Endothelial cell (in vitro differentiated cells): ENCODE measurements around the gene THSD4. TPM values are rescaled to one million over a fixed set of nuclear protein-coding genes. Genes with fewer than 3 reads are reported as not detected.
"Not testable (repeated sequence)": the region's sequence is repeated elsewhere in the genome, so short reads cannot be mapped to it uniquely, and the experiment has no call there.

Source experiments
- DNase-seq: peaks from one replicate; pipeline ENCODE4 v3.0.0; 2021; ENCODE audit warnings: low spot score
- H3K27ac Mint-ChIP-seq: one replicate; pipeline ENCODE4 v1.8.0; 2021; ENCODE audit warnings: mixed read lengths, inconsistent platforms; ENCODE audit not compliant: unreplicated experiment
- H3K27me3 Mint-ChIP-seq: one replicate; pipeline ENCODE4 v1.8.0; 2021; ENCODE audit warnings: mild to moderate bottlenecking, moderate library complexity, mixed read lengths, inconsistent platforms; ENCODE audit not compliant: unreplicated experiment
- H3K36me3 Mint-ChIP-seq: one replicate; pipeline ENCODE4 v1.8.0; 2021; ENCODE audit warnings: mild to moderate bottlenecking, low read depth, mixed read lengths, inconsistent platforms; ENCODE audit not compliant: unreplicated experiment
- H3K4me1 Mint-ChIP-seq: one replicate; pipeline ENCODE4 v1.8.0; 2021; ENCODE audit warnings: mild to moderate bottlenecking, mixed read lengths, inconsistent platforms; ENCODE audit not compliant: unreplicated experiment
- H3K4me3 Mint-ChIP-seq: one replicate; pipeline ENCODE4 v1.8.0; 2021; ENCODE audit warnings: mild to moderate bottlenecking, mixed read lengths, inconsistent platforms; ENCODE audit not compliant: unreplicated experiment
- H3K9me3 Mint-ChIP-seq: one replicate; pipeline ENCODE4 v1.8.0; 2021; ENCODE audit warnings: mixed read lengths, inconsistent platforms; ENCODE audit not compliant: unreplicated experiment
- total RNA-seq: library from RNA; stranded (reverse); fragmentation: NEBNext Ultra II Directional; extraction: Animal tissue kit (Norgen Biotek cat#: 25700); gene quantifications from one replicate; pipeline ENCODE4 v1.2.1, GENCODE V29; 2021; ENCODE audit not compliant: unreplicated experiment
- TF ChIP-seq, protein P1 (sequence below): fragments of 200-600 bp; sonication (generic); IDR thresholded peaks from one replicate; pipeline ENCODE4 v1.5.0; 2021; ENCODE audit warnings: antibody characterized with exemption; ENCODE audit not compliant: unreplicated experiment

The THSD4 gene
- total RNA-seq, 1 donor from 2014 or later, result 0.92 TPM

DNA sequence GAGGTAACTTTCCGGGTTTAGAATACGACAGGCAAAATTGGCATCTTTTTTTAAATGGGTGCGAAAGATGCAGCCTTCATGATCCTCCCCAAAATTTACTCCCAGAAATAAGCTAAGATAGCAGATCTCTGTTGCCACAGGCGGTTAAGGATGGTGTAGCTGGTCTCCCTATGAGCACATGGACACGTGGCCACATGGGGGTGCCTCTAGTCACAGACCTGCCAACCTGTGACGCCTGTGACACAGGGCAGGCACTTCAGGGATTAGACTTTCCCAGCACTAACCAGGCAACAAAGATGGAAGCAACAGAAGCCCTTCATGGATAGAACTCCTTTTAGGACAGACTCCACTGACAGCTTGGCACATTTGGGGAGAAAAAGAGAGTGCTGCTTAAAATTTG lies 320.3 kb downstream of the THSD4 start:
- TF ChIP-seq, protein P1, sequence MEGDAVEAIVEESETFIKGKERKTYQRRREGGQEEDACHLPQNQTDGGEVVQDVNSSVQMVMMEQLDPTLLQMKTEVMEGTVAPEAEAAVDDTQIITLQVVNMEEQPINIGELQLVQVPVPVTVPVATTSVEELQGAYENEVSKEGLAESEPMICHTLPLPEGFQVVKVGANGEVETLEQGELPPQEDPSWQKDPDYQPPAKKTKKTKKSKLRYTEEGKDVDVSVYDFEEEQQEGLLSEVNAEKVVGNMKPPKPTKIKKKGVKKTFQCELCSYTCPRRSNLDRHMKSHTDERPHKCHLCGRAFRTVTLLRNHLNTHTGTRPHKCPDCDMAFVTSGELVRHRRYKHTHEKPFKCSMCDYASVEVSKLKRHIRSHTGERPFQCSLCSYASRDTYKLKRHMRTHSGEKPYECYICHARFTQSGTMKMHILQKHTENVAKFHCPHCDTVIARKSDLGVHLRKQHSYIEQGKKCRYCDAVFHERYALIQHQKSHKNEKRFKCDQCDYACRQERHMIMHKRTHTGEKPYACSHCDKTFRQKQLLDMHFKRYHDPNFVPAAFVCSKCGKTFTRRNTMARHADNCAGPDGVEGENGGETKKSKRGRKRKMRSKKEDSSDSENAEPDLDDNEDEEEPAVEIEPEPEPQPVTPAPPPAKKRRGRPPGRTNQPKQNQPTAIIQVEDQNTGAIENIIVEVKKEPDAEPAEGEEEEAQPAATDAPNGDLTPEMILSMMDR, result no peak
- Mint-ChIP-seq H3K9me3 (no peaks in the 10 kb centered on the region), H3K27me3 (no peaks in the 10 kb centered on the region), H3K4me3 (no peak overlapping the region), H3K4me1 (no peaks in the 10 kb centered on the region), H3K36me3 (no peaks in the 10 kb centered on the region), H3K27ac (no peak overlapping the region)
- no peak for DNase-seq

DNA sequence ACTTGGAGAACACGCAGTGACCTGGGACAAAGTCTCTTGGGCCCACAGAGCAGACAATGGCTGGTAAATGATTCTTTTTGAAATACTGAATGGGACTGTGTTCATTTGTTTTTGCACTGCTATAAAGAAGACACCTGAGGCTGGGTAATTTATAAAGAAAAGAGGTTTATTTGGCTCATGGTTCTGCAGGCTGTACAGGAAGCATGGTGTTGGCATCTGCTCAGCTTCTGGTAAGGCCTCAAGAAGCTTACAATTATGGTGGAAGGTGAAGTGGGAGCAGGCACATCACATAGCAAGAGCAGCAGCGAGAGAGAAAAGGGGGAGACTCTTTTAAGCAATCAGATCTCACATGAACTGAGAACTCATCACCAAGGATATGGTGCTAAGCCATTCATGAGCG lies 321.6 kb downstream of the THSD4 start:
- no peak overlapping the region for H3K27ac Mint-ChIP-seq
- DNase-seq, result no peak
- no peaks in the 10 kb centered on the region for H3K27me3 Mint-ChIP-seq
- no peaks in the 10 kb centered on the region for H3K4me1 Mint-ChIP-seq
- no peaks in the 10 kb centered on the region for H3K9me3 Mint-ChIP-seq
- no peak overlapping the region for H3K4me3 Mint-ChIP-seq
- H3K36me3 Mint-ChIP-seq, result no peaks in the 10 kb centered on the region
- TF ChIP-seq, protein P1, result no peak

DNA sequence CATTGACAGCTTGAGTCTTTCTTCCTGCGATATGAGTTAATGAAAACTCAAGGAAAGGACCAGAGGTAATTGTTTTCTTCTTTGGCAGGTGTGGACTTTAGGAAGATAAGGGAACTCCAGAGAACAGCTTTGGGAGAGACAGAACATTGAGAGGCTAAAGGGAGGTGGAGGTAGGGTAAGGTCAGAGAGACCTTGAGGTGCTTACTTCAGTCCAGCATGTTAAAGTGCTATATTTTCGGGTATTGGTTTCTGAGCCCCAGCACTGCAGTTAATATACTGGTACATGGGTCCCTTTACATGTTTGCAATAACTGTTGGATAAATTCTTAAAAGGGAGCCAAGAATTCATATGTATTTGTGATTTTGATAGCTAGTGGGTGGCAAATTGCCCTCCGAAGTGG lies 322.1 kb downstream of the THSD4 start:
- Mint-ChIP-seq H3K9me3 (no peaks in the 10 kb centered on the region), H3K36me3 (no peaks in the 10 kb centered on the region), H3K27ac (no peak overlapping the region), H3K4me1 (no peaks in the 10 kb centered on the region), H3K27me3 (no peaks in the 10 kb centered on the region), H3K4me3 (no peak overlapping the region)
- TF ChIP-seq, protein P1, result no peak
- DNase-seq, result no peak

DNA sequence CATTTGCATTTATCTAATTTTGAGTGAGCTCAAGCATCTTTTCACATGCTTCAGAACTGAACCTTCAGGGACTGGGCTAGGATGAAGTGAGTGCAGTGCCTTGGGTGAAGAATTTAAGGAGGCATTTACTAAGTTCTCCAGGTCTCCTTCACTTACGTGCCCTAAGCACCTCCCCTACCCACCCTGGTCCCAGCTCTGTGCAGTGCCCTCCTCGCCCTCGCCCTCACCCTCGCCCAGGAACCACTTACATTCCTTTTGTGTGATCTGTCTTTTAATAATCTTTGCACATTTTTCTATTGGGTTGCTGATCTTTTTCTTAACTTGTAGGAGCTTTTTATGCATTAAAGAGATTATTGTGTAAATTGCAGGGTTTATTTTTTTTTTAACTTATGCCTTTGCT lies 322.6 kb downstream of the THSD4 start:
- Mint-ChIP-seq H3K27me3 (no peaks in the 10 kb centered on the region), H3K4me3 (no peak overlapping the region), H3K36me3 (no peaks in the 10 kb centered on the region), H3K4me1 (no peaks in the 10 kb centered on the region), H3K27ac (no peak overlapping the region), H3K9me3 (no peaks in the 10 kb centered on the region)
- DNase-seq, result no peak
- TF ChIP-seq, protein P1, result no peak

DNA sequence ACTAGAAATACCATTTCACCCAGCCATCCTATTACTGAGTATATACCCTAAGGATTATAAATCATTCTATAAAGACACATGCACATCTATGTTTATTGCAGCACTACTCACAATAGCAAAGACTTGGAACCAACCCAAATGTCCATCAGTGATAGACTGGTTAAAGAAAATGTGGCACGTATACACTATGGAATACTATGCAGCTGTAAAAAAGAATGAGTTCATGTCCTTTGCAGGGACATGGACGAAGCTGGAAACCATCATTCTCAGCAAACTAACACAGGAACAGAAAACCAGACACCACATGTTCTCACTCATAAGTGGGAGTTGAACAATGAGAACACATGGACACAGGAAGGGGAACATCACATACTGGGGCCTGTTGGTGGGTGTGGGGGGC lies 324.2 kb downstream of the THSD4 start:
- H3K27me3 Mint-ChIP-seq, DNase-seq, H3K36me3 Mint-ChIP-seq, H3K9me3 Mint-ChIP-seq, H3K27ac Mint-ChIP-seq, H3K4me1 Mint-ChIP-seq, H3K4me3 Mint-ChIP-seq: not testable (repeated sequence)

- H3K4me1 Mint-ChIP-seq, result no peaks in the 10 kb centered on the region
- H3K9me3 Mint-ChIP-seq, result no peaks in the 10 kb centered on the region
- H3K36me3 Mint-ChIP-seq, result no peaks in the 10 kb centered on the region
- TF ChIP-seq, protein P1, result peak; percentile 53
- no peak overlapping the region for H3K4me3 Mint-ChIP-seq
- H3K27me3 Mint-ChIP-seq, result no peaks in the 10 kb centered on the region
- no peak overlapping the region for H3K27ac Mint-ChIP-seq
- no peak for DNase-seq
Measured at GRCh38 chr15:71440489-71441110, 325.3 kb downstream of the THSD4 start.
